Naive thymus-derived CD8-positive, alpha-beta T cell (primary cell): ENCODE results near the gene MCOLN2. TPM values are rescaled to one million over a fixed set of nuclear protein-coding genes. Genes with fewer than 3 reads are reported as not detected.
"Not testable (repeated sequence)": the region's sequence is repeated elsewhere in the genome, so short reads cannot be mapped to it uniquely, and the experiment has no call there.

ENCODE experiments used
- ATAC-seq, 2 donors: fragments of 150-1000 bp; cut with Tn5 transposase in 1 of 2; sonication (Bioruptor Pico), chemical (Tn5 transposase) in 1 of 2; 1 replicate in 1 of 2; 2 replicates in 1 of 2; pipeline ENCODE4 v1.10.0; 2021; ENCODE audit warnings: mild to moderate bottlenecking in 2 of 2, moderate library complexity in 2 of 2
- POLR2A ChIA-PET: fragments of 350-600 bp; sonication (Branson Sonifier 250); formaldehyde crosslinking; loops from one replicate; lab custom pipeline; 2021; ENCODE audit warnings: antibody characterized with exemption; lab: Charles Lee
- DNase-seq, 10 donors: peaks; one replicate each; pipeline versions ENCODE4 v3.0.0 to v3.0.0-alpha.2; 2020 to 2022
- H3K27ac Mint-ChIP-seq, 10 donors: one replicate each; pipeline ENCODE4 v1.8.0; 2020 to 2022; ENCODE audit warnings: mild to moderate bottlenecking in 10 of 10, mixed read lengths in 10 of 10, moderate library complexity in 4 of 10, inconsistent platforms in 1 of 10
- H3K27me3 Mint-ChIP-seq, 5 donors: one replicate each; pipeline ENCODE4 v1.8.0; 2021 to 2022; ENCODE audit warnings: mixed read lengths in 5 of 5
- H3K36me3 Mint-ChIP-seq, 3 donors: one replicate each; pipeline ENCODE4 v1.8.0; 2020 to 2022; ENCODE audit warnings: mixed read lengths in 3 of 3, mild to moderate bottlenecking in 2 of 3, inconsistent platforms in 1 of 3
- H3K4me1 Mint-ChIP-seq, 4 donors: one replicate each; pipeline ENCODE4 v1.8.0; 2021 to 2022; ENCODE audit warnings: mixed read lengths in 4 of 4
- H3K4me3 Mint-ChIP-seq, 10 donors: one replicate each; pipeline ENCODE4 v1.8.0; 2020 to 2022; ENCODE audit warnings: mild to moderate bottlenecking in 10 of 10, mixed read lengths in 10 of 10, moderate library complexity in 6 of 10, inconsistent platforms in 1 of 10
- H3K9me3 Mint-ChIP-seq, 9 donors: one replicate each; pipeline ENCODE4 v1.8.0; 2020 to 2022; ENCODE audit warnings: mixed read lengths in 9 of 9, mild to moderate bottlenecking in 3 of 9, inconsistent platforms in 1 of 9, moderate library complexity in 1 of 9
- polyA plus RNA-seq, 3 donors: library from polyadenylated mRNA; unstranded; fragments of 300-500 nt; fragmentation: Illumina TruSeq; gene quantifications; one replicate each; pipeline ENCODE4 v1.2.3, GENCODE V29; 2021
- total RNA-seq, 8 experiments: library from RNA in 2 of 8; stranded (reverse) in 2 of 8; gene quantifications; one replicate each; pipeline ENCODE4 v1.2.3 and lab custom pipeline; 2021 to 2026

MCOLN2 gene
- total and polyA plus RNA-seq, 5 experiments from 2014 or later = 1.1 to 3.7 (median 2.7) TPM

- H3K27me3 Mint-ChIP-seq = peaks cover 1 to 27% (median 11%) of the 10 kb centered on the region in 5 donors
- peaks cover 13 to 60% (median 29%) of the 10 kb centered on the region in 9 donors for H3K9me3 Mint-ChIP-seq
- POLR2A ChIA-PET = interaction anchor here (0.7 kb wide), 1 partner anchor 61 kb away, joined by 3 read pairs; no protein-coding TSS in a partner anchor
- peak overlapping the region in 9 of 10 donors; percentile 1 to 55 (median 46) for H3K4me3 Mint-ChIP-seq
- peak overlapping the region; percentile 7 to 89 (median 65) for H3K27ac Mint-ChIP-seq
- H3K36me3 Mint-ChIP-seq = peaks cover 0 to 37% (median 30%) of the 10 kb centered on the region in 3 donors
- peaks cover 5 to 24% (median 14%) of the 10 kb centered on the region in 4 donors for H3K4me1 Mint-ChIP-seq
- ATAC-seq (peak in 1 of 2 donors; percentile 35), DNase-seq (peak in 2 of 10 donors; percentile 48 to 52)
Observed at GRCh38 chr1:85005641-85006040, 8.7 kb upstream of the MCOLN2 start.

- H3K9me3 Mint-ChIP-seq = peaks cover 7 to 40% (median 23%) of the 10 kb centered on the region in 9 donors
- POLR2A ChIA-PET = no interaction called here
- no peak overlapping the region for H3K4me3 Mint-ChIP-seq
- DNase-seq (no peak), ATAC-seq (no peak)
- peaks cover 0 to 30% (median 17%) of the 10 kb centered on the region in 3 donors for H3K36me3 Mint-ChIP-seq
- peaks cover 15 to 42% (median 30%) of the 10 kb centered on the region in 4 donors for H3K4me1 Mint-ChIP-seq
- no peak overlapping the region for H3K27ac Mint-ChIP-seq
- H3K27me3 Mint-ChIP-seq = peaks cover 3 to 23% (median 9%) of the 10 kb centered on the region in 5 donors
Observed at GRCh38 chr1:85001742-85002141, 4.8 kb upstream of the MCOLN2 start.

GRCh38 chr1:84998642-84999280 lies 1.8 kb upstream of the MCOLN2 start:
- H3K27ac Mint-ChIP-seq = peak overlapping the region in 8 of 10 donors; percentile 51 to 88 (median 66)
- POLR2A ChIA-PET = interaction anchor here (1.3 kb wide), 1 partner anchor 54 kb away, joined by 6 read pairs; no protein-coding TSS in a partner anchor
- peaks cover 0 to 11% (median 4%) of the 10 kb centered on the region in 9 donors for H3K9me3 Mint-ChIP-seq
- peak overlapping the region; percentile 79 to 97 (median 92) for H3K4me3 Mint-ChIP-seq
- peaks cover 0 to 9% (median 0%) of the 10 kb centered on the region in 3 donors for H3K36me3 Mint-ChIP-seq
- peak; percentile 74 to 85 for ATAC-seq
- H3K4me1 Mint-ChIP-seq = peaks cover 11 to 42% (median 26%) of the 10 kb centered on the region in 4 donors
- H3K27me3 Mint-ChIP-seq = peaks cover 4 to 22% (median 9%) of the 10 kb centered on the region in 5 donors
- peak in 9 of 10 donors; percentile 21 to 80 (median 43) for DNase-seq

GRCh38 chr1:84997667-84998600 lies 1.0 kb upstream of the MCOLN2 start:
- Mint-ChIP-seq H3K4me3 (peak overlapping the region; percentile 79 to 97 (median 92)), H3K9me3 (peaks cover 0 to 3% (median 0%) of the 10 kb centered on the region in 9 donors), H3K27ac (peak overlapping the region in 9 of 10 donors; percentile 0 to 83 (median 77)), H3K27me3 (peaks cover 4 to 22% (median 9%) of the 10 kb centered on the region in 5 donors), H3K36me3 (peaks cover 0 to 2% (median 0%) of the 10 kb centered on the region in 3 donors), H3K4me1 (peaks cover 11 to 44% (median 25%) of the 10 kb centered on the region in 4 donors)
- peak in 3 of 10 donors; percentile 21 to 24 (median 23) for DNase-seq
- no peak for ATAC-seq
- POLR2A ChIA-PET = interaction anchor here (1.3 kb wide), 1 partner anchor 53 kb away, joined by 6 read pairs; no protein-coding TSS in a partner anchor

- no peaks in the 10 kb centered on the region for H3K9me3 Mint-ChIP-seq
- H3K27ac Mint-ChIP-seq = peak overlapping the region in 4 of 10 donors; percentile 15 to 78 (median 62)
- peaks cover 5 to 19% (median 9%) of the 10 kb centered on the region in 5 donors for H3K27me3 Mint-ChIP-seq
- peak in 1 of 10 donors; percentile 29 for DNase-seq
- H3K36me3 Mint-ChIP-seq = peaks cover 0 to 2% (median 0%) of the 10 kb centered on the region in 3 donors
- ATAC-seq = no peak
- H3K4me1 Mint-ChIP-seq = peaks cover 11 to 46% (median 25%) of the 10 kb centered on the region in 4 donors
- POLR2A ChIA-PET = no interaction called here
- peak overlapping the region; percentile 0 to 88 (median 82) for H3K4me3 Mint-ChIP-seq
Observed at GRCh38 chr1:84995484-84996334, 1.2 kb downstream of the MCOLN2 start.

- H3K4me1 Mint-ChIP-seq = peaks cover 6 to 37% (median 14%) of the 10 kb centered on the region in 4 donors
- H3K27ac Mint-ChIP-seq = peak overlapping the region in 2 of 10 donors; percentile 11 to 68
- H3K4me3 Mint-ChIP-seq = no peak overlapping the region
Observed at GRCh38 chr1:84991097-84991920, 5.6 kb downstream of the MCOLN2 start.

GRCh38 chr1:84988588-84988987 lies 8.3 kb downstream of the MCOLN2 start:
- no peak for DNase-seq
- peak overlapping the region in 5 of 10 donors; percentile 0 to 74 (median 66) for H3K27ac Mint-ChIP-seq
- H3K4me3 Mint-ChIP-seq = peak overlapping the region in 1 of 10 donors; percentile 1

More at GRCh38 chr1:84991097-84991920, 5.6 kb downstream of the MCOLN2 start:
- POLR2A ChIA-PET = no interaction called here
- peaks cover 0 to 2% (median 0%) of the 10 kb centered on the region in 3 donors for H3K36me3 Mint-ChIP-seq
- no peaks in the 10 kb centered on the region for H3K9me3 Mint-ChIP-seq
- DNase-seq = no peak
- no peak for ATAC-seq
- peaks cover 0 to 8% (median 3%) of the 10 kb centered on the region in 5 donors for H3K27me3 Mint-ChIP-seq

GRCh38 chr1:84986561-84986960 lies 10.4 kb downstream of the MCOLN2 start:
- H3K36me3 Mint-ChIP-seq, H3K4me3 Mint-ChIP-seq, POLR2A ChIA-PET, ATAC-seq, H3K9me3 Mint-ChIP-seq, H3K27ac Mint-ChIP-seq, DNase-seq: not testable (repeated sequence)
- peaks cover 0 to 21% (median 7%) of the 10 kb centered on the region in 5 donors for H3K27me3 Mint-ChIP-seq
- peaks cover 8 to 13% (median 10%) of the 10 kb centered on the region in 4 donors for H3K4me1 Mint-ChIP-seq

More at GRCh38 chr1:84988588-84988987, 8.3 kb downstream of the MCOLN2 start:
- peaks cover 0 to 4% (median 2%) of the 10 kb centered on the region in 3 donors for H3K36me3 Mint-ChIP-seq
- POLR2A ChIA-PET = no interaction called here
- ATAC-seq = peak in 1 of 2 donors; percentile 33
- H3K4me1 Mint-ChIP-seq = peaks cover 10 to 21% (median 12%) of the 10 kb centered on the region in 4 donors
- H3K27me3 Mint-ChIP-seq = peaks cover 2 to 21% (median 8%) of the 10 kb centered on the region in 5 donors
- no peaks in the 10 kb centered on the region for H3K9me3 Mint-ChIP-seq

GRCh38 chr1:84985365-84985764 lies 11.5 kb downstream of the MCOLN2 start:
- Mint-ChIP-seq H3K9me3 (peaks cover 0 to 4% (median 0%) of the 10 kb centered on the region in 9 donors), H3K4me3 (no peak overlapping the region), H3K27me3 (peaks cover 0 to 21% (median 7%) of the 10 kb centered on the region in 5 donors), H3K4me1 (peaks cover 8 to 11% (median 10%) of the 10 kb centered on the region in 4 donors), H3K36me3 (peaks cover 0 to 14% (median 0%) of the 10 kb centered on the region in 3 donors), H3K27ac (peak overlapping the region in 1 of 10 donors; percentile 59)
- DNase-seq = no peak
- no peak for ATAC-seq
- POLR2A ChIA-PET = no interaction called here

- no peak for DNase-seq
- H3K27ac Mint-ChIP-seq = no peak overlapping the region
- no peak for ATAC-seq
- H3K4me3 Mint-ChIP-seq = no peak overlapping the region
- H3K9me3 Mint-ChIP-seq = peaks cover 0 to 12% (median 2%) of the 10 kb centered on the region in 9 donors
- peaks cover 0 to 21% (median 10%) of the 10 kb centered on the region in 5 donors for H3K27me3 Mint-ChIP-seq
- peaks cover 0 to 4% (median 1%) of the 10 kb centered on the region in 4 donors for H3K4me1 Mint-ChIP-seq
- POLR2A ChIA-PET = no interaction called here
- H3K36me3 Mint-ChIP-seq = peaks cover 0 to 14% (median 2%) of the 10 kb centered on the region in 3 donors
Observed at GRCh38 chr1:84982395-84982794, 14.5 kb downstream of the MCOLN2 start.
